Osteoblast (primary cell): Measurements from ENCODE around the gene NEDD4L. TPM values are rescaled to one million over a fixed set of nuclear protein-coding genes. Genes with fewer than 3 reads are reported as not detected.

ENCODE experiments used
- DNase-seq: peaks from one replicate; pipeline ENCODE4 v3.0.0; 2011; ENCODE audit warnings: low spot score, mixed read lengths; ENCODE audit not compliant: insufficient read length; ENCODE audit errors: missing footprints
- H2AFZ ChIP-seq: 2 replicates; pipeline ENCODE4 v1.6.0; 2011; ENCODE audit warnings: mild to moderate bottlenecking, low read length
- H3K27ac ChIP-seq: 2 replicates; pipeline ENCODE4 v1.5.1; 2011; ENCODE audit warnings: mild to moderate bottlenecking, low read depth, low read length, moderate library complexity
- H3K27me3 ChIP-seq: 2 replicates; pipeline ENCODE4 v1.6.0; 2012; ENCODE audit warnings: mild to moderate bottlenecking, control low read depth, inconsistent platforms, low read length, moderate library complexity; ENCODE audit not compliant: insufficient read depth
- H3K36me3 ChIP-seq: 2 replicates; pipeline ENCODE4 v1.5.1; 2011; ENCODE audit warnings: mild to moderate bottlenecking, low read length, control low read depth, moderate library complexity; ENCODE audit not compliant: insufficient read depth
- H3K4me1 ChIP-seq: 2 replicates; pipeline ENCODE4 v1.5.1; 2011; ENCODE audit warnings: mild to moderate bottlenecking, low read length, control low read depth, moderate library complexity; ENCODE audit not compliant: insufficient read depth
- H3K4me2 ChIP-seq: 2 replicates; pipeline ENCODE4 v1.6.0; 2011; ENCODE audit warnings: mild to moderate bottlenecking, low read length; ENCODE audit not compliant: insufficient read depth
- H3K4me3 ChIP-seq: fragments of 200-600 bp; sonication (generic); 3 replicates; pipeline ENCODE4 v1.5.1; 2012; ENCODE audit warnings: mild to moderate bottlenecking, low read length, inconsistent platforms; ENCODE audit not compliant: insufficient read depth
- H3K79me2 ChIP-seq: 2 replicates; pipeline ENCODE4 v1.6.0; 2012; ENCODE audit warnings: mild to moderate bottlenecking, low read length, control low read depth, inconsistent platforms; ENCODE audit not compliant: insufficient read depth
- H3K9me3 ChIP-seq: 2 replicates; pipeline ENCODE4 v1.5.1; 2011; ENCODE audit warnings: low read depth, low read length, control low read depth
- H4K20me1 ChIP-seq: 2 replicates; pipeline ENCODE4 v1.6.0; 2012; ENCODE audit warnings: mild to moderate bottlenecking, low read length, control low read depth; ENCODE audit not compliant: insufficient read depth
- total RNA-seq: library from RNA; depleted of rRNA; stranded (reverse); fragments of >200 nt; gene quantifications from 2 replicates; pipeline ENCODE4 v1.2.3, GENCODE V29; 2012
- TF ChIP-seq, protein P1 (sequence below): IDR thresholded peaks from 2 replicates; pipeline ENCODE4 v1.5.1; 2011; ENCODE audit warnings: mild to moderate bottlenecking, low read depth, low read length, moderate library complexity; ENCODE audit errors: extremely low read depth

NEDD4L gene
- total RNA-seq, 1 donor, result 30.0 TPM

DNA sequence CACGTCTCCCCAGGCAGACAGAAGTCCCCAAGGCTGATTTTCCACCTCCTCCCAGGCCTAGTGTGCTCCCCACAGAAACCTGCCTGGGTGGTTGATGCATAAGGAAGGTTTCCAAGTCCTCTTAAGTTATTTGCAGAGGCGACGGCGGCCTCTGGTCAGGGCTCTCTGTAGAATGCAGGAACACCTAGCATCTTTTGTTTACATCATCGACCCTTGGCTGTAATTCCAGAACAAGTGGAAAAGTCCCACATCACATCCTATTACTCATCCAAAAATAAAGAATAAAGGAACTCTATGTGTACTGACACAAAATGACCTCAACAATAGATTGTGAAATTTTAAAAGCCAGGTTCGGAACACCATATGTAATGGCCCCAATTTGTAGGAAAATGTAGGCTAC, 373.7 kb downstream of the NEDD4L start:
- TF ChIP-seq, protein P1, sequence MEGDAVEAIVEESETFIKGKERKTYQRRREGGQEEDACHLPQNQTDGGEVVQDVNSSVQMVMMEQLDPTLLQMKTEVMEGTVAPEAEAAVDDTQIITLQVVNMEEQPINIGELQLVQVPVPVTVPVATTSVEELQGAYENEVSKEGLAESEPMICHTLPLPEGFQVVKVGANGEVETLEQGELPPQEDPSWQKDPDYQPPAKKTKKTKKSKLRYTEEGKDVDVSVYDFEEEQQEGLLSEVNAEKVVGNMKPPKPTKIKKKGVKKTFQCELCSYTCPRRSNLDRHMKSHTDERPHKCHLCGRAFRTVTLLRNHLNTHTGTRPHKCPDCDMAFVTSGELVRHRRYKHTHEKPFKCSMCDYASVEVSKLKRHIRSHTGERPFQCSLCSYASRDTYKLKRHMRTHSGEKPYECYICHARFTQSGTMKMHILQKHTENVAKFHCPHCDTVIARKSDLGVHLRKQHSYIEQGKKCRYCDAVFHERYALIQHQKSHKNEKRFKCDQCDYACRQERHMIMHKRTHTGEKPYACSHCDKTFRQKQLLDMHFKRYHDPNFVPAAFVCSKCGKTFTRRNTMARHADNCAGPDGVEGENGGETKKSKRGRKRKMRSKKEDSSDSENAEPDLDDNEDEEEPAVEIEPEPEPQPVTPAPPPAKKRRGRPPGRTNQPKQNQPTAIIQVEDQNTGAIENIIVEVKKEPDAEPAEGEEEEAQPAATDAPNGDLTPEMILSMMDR, result no peak
- no peaks in the 10 kb centered on the region for H3K9me3 ChIP-seq
- no peak for DNase-seq
- H3K4me2 ChIP-seq, result no peak overlapping the region
- H3K79me2 ChIP-seq, result no peaks in the 10 kb centered on the region
- peaks cover 23% of the 10 kb centered on the region for H3K27me3 ChIP-seq
- H3K36me3 ChIP-seq, result no peaks in the 10 kb centered on the region
- H3K4me1 ChIP-seq, result peaks cover 18% of the 10 kb centered on the region
- no peak overlapping the region for H3K27ac ChIP-seq
- H3K4me3 ChIP-seq, result no peak overlapping the region
- no peak overlapping the region for H2AFZ ChIP-seq
- no peaks in the 10 kb centered on the region for H4K20me1 ChIP-seq

DNA sequence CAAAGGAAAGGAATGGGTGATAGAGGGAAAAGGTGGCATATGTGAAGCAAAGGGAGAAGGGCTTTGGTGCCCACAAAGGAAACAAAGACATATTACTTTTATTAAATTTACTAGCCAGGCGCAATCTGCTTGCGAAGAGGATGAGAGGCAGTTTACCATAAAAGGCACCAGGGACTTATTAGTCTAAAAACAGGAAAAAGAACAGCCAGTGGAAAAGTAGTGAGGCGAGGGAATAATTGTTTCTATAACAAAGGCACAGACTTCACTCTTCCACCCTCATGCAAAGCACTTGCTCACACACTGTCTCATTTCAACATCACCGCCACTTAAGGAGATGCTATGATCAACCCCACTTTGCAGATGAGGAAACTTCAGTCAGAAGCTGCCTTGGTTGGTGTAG, 374.3 kb downstream of the NEDD4L start:
- H2AFZ ChIP-seq, result no peak overlapping the region

DNA sequence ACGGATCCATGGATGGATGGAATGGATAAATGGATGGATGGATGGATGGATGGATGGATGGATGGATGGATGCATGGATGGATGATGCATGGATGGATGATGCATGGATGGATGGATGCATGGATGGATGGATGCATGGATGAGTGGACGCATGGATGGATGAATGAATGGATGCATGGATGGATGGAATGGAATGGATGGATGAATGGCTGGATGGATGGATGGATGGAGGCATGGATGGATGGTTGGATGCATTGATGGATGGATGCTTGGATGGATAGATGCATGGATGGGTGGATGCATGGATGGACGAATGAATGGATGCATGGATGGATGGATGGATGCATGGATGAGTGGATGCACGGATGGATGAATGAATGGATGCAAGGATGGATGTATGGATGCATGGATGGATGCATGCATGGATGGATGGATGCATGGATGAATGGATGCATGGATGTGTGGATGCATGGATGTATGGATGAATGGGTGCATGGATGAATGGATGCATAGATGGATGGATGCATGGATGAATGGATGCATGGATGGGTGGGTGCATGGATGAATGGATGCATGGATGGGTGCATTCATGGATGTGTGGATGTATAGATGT, 375.7 kb downstream of the NEDD4L start:
- Histone ChIP-seq H3K27me3 (peaks cover 6% of the 10 kb centered on the region), H3K36me3 (no peaks in the 10 kb centered on the region), H3K27ac (no peak overlapping the region), H4K20me1 (no peaks in the 10 kb centered on the region), H3K4me3 (no peak overlapping the region), H2AFZ (no peak overlapping the region), H3K4me2 (no peak overlapping the region), H3K4me1 (peaks cover 18% of the 10 kb centered on the region), H3K79me2 (no peaks in the 10 kb centered on the region), H3K9me3 (no peaks in the 10 kb centered on the region)
- no peak for DNase-seq
- TF ChIP-seq, protein P1, result no peak

More for the DNA sequence above, 374.3 kb downstream of the NEDD4L start:
- Histone ChIP-seq H4K20me1 (no peaks in the 10 kb centered on the region), H3K4me2 (no peak overlapping the region), H3K9me3 (no peaks in the 10 kb centered on the region), H3K27ac (no peak overlapping the region), H3K27me3 (peaks cover 17% of the 10 kb centered on the region), H3K4me1 (peaks cover 18% of the 10 kb centered on the region), H3K4me3 (no peak overlapping the region), H3K79me2 (no peaks in the 10 kb centered on the region), H3K36me3 (no peaks in the 10 kb centered on the region)
- no peak for DNase-seq
- TF ChIP-seq, protein P1, result no peak

DNA sequence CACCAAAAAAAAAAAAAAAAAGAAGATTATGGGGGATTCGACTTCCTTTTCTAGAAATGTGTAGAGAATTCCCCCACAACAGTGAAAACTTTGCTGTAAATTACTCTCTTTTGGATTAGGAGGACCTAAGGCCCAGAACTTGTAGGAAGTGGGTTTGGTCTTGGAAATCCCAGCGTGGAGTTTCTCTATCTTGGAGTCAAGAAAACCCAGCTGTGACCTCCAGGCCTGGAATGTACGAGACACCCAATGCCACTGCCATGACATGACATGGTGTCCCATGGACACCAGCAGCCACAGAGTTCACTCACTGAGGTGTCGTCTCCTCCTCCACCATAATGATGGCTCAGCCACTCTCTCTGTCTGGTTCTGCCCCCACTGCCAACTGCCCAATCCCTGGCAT, 382.6 kb downstream of the NEDD4L start:
- Histone ChIP-seq H2AFZ (no peak overlapping the region), H3K9me3 (no peaks in the 10 kb centered on the region), H3K4me2 (no peak overlapping the region), H3K27ac (no peak overlapping the region), H4K20me1 (no peaks in the 10 kb centered on the region), H3K4me3 (no peak overlapping the region), H3K27me3 (no peaks in the 10 kb centered on the region), H3K4me1 (peaks cover 4% of the 10 kb centered on the region), H3K36me3 (no peaks in the 10 kb centered on the region), H3K79me2 (no peaks in the 10 kb centered on the region)
- TF ChIP-seq, protein P1, result no peak
- no peak for DNase-seq
